H1 (cell line): ENCODE results near the gene TAF1B. TPM values are rescaled to one million over a fixed set of nuclear protein-coding genes. Genes with fewer than 3 reads are reported as not detected.

Experiments used
- CTCF ChIA-PET: fragments of 300-600 bp; sonication (Branson Sonifier 250); formaldehyde crosslinking; loops from one replicate; lab custom pipeline; 2021; ENCODE audit not compliant: partially characterized antibody; lab: Charles Lee
- POLR2A ChIA-PET: fragments of 300-600 bp; sonication (Branson Sonifier 250); formaldehyde crosslinking; loops from one replicate; lab custom pipeline; 2021; ENCODE audit warnings: inconsistent platforms; ENCODE audit not compliant: partially characterized antibody; lab: Charles Lee
- DNase-seq, 2 experiments: peaks; one replicate each; pipeline versions ENCODE4 v3.0.0 to v3.0.0-alpha.2; 2010 to 2022; ENCODE audit warnings: low spot score in 2 of 2, low read depth in 1 of 2, mixed read lengths in 1 of 2
- FAIRE-seq: peaks from 2 replicates; lab custom pipeline; 2011; peaks lifted over from hg19 to GRCh38; lab: Jason Lieb, UNC
- H2AFZ ChIP-seq: 2 replicates; pipeline ENCODE4 v1.8.1; 2012; ENCODE audit warnings: low read length, inconsistent platforms
- H2AK5ac ChIP-seq: 2 replicates; pipeline ENCODE4 v1.6.1; 2013; ENCODE audit warnings: low read depth, low read length
- H2BK120ac ChIP-seq: replicated peaks from 2 replicates; pipeline ENCODE3; 2013; ENCODE audit warnings: low read depth, low read length, inconsistent platforms
- H2BK12ac ChIP-seq: 2 replicates; pipeline ENCODE4 v1.6.1; 2013; ENCODE audit warnings: low read depth, low read length
- H2BK15ac ChIP-seq: 2 replicates; pipeline ENCODE4 v1.6.1; 2013; ENCODE audit warnings: low read length
- H2BK20ac ChIP-seq: 2 replicates; pipeline ENCODE4 v1.6.1; 2013; ENCODE audit warnings: low read length
- H2BK5ac ChIP-seq: 2 replicates; pipeline ENCODE4 v1.6.1; 2013; ENCODE audit warnings: low read depth, low read length
- H3K14ac ChIP-seq: 2 replicates; pipeline ENCODE4 v1.6.1; 2013; ENCODE audit warnings: inconsistent platforms; ENCODE audit not compliant: insufficient read length
- H3K18ac ChIP-seq: 2 replicates; pipeline ENCODE4 v1.6.1; 2013; ENCODE audit warnings: low read length; ENCODE audit errors: extremely low read depth
- H3K23ac ChIP-seq: 2 replicates; pipeline ENCODE4 v1.6.1; 2013; ENCODE audit warnings: inconsistent platforms; ENCODE audit not compliant: insufficient read length
- H3K23me2 ChIP-seq: 2 replicates; pipeline ENCODE4 v1.6.1; 2013; ENCODE audit warnings: low read depth, low read length
- H3K27ac ChIP-seq: 2 replicates; pipeline ENCODE4 v1.6.1; 2011; ENCODE audit warnings: low read depth, low read length, inconsistent platforms
- H3K27me3 ChIP-seq, 4 experiments: replicated peaks in 1 of 4; 1 replicate in 1 of 4; 2 replicates in 3 of 4; pipeline versions ENCODE4 v1.6.1 to v1.8.1; 2011 to 2013; ENCODE audit warnings: low read length in 3 of 4, mild to moderate bottlenecking in 3 of 4, inconsistent platforms in 2 of 4, mixed read lengths in 2 of 4, moderate library complexity in 1 of 4; ENCODE audit not compliant: control insufficient read depth in 3 of 4, insufficient read depth in 3 of 4; ENCODE audit errors: extremely low read depth in 1 of 4
- H3K36me3 ChIP-seq, 4 experiments: 2 replicates each; pipeline versions ENCODE4 v1.6.1 to v1.8.1; 2011 to 2013; ENCODE audit warnings: mild to moderate bottlenecking in 4 of 4, low read length in 3 of 4, moderate library complexity in 2 of 4, control low read depth in 1 of 4, inconsistent platforms in 1 of 4; ENCODE audit not compliant: insufficient read depth in 4 of 4, control insufficient read depth in 2 of 4
- H3K4ac ChIP-seq: replicated peaks from 2 replicates; pipeline ENCODE3; 2013; ENCODE audit warnings: low read length, low read depth, mixed read lengths, inconsistent platforms; ENCODE audit not compliant: insufficient read length
- H3K4me1 ChIP-seq, 4 experiments: replicated peaks in 1 of 4; 1 replicate in 1 of 4; 2 replicates in 3 of 4; pipeline versions ENCODE4 v1.6.1 to v1.8.1; 2011 to 2013; ENCODE audit warnings: low read length in 3 of 4, inconsistent platforms in 2 of 4, mixed read lengths in 1 of 4; ENCODE audit not compliant: insufficient read depth in 4 of 4, control insufficient read depth in 3 of 4
- H3K4me2 ChIP-seq, 2 experiments: 2 replicates each; pipeline versions ENCODE4 v1.6.1 to v1.8.1; 2011 to 2013; ENCODE audit warnings: low read depth in 2 of 2, low read length in 2 of 2, control low read depth in 1 of 2, inconsistent platforms in 1 of 2, mild to moderate bottlenecking in 1 of 2; ENCODE audit not compliant: insufficient read depth in 1 of 2
- H3K4me3 ChIP-seq, 4 experiments: fragments of 200-600, 300-600 bp in 1 of 4; sonication (generic), shearing (Covaris generic), sonication (Bioruptor Twin) in 1 of 4; 2 replicates each; pipeline versions ENCODE4 v1.5.1 to v1.8.1; 2011 to 2016; ENCODE audit warnings: low read length in 4 of 4, low read depth in 3 of 4, control low read depth in 2 of 4, inconsistent platforms in 2 of 4, mild to moderate bottlenecking in 2 of 4, mixed read lengths in 1 of 4, moderate library complexity in 1 of 4; ENCODE audit not compliant: insufficient read depth in 2 of 4; ENCODE audit errors: extremely low read depth in 1 of 4
- H3K56ac ChIP-seq: replicated peaks from 2 replicates; pipeline ENCODE3; 2013; ENCODE audit warnings: low read depth, mild to moderate bottlenecking, mixed read lengths, low read length, inconsistent platforms; ENCODE audit not compliant: insufficient read length
- H3K79me1 ChIP-seq: 2 replicates; pipeline ENCODE4 v1.6.1; 2013; ENCODE audit warnings: low read depth, low read length, control low read depth
- H3K79me2 ChIP-seq, 2 experiments: 2 replicates each; pipeline versions ENCODE4 v1.6.1 to v1.8.1; 2012 to 2013; ENCODE audit warnings: low read length in 2 of 2, mild to moderate bottlenecking in 2 of 2, inconsistent platforms in 1 of 2; ENCODE audit not compliant: insufficient read depth in 2 of 2, control insufficient read depth in 1 of 2
- H3K9ac ChIP-seq, 4 experiments: replicated peaks in 1 of 4; 1 replicate in 1 of 4; 2 replicates in 3 of 4; pipeline versions ENCODE4 v1.6.1 to v1.8.1; 2011 to 2013; ENCODE audit warnings: low read depth in 3 of 4, low read length in 3 of 4, control low read depth in 2 of 4, mild to moderate bottlenecking in 2 of 4, moderate library complexity in 2 of 4, inconsistent platforms in 1 of 4; ENCODE audit errors: extremely low read depth in 1 of 4
- H3K9me3 ChIP-seq, 2 experiments: 2 replicates each; pipeline versions ENCODE4 v1.6.1 to v1.8.1; 2012 to 2013; ENCODE audit warnings: mild to moderate bottlenecking in 2 of 2, moderate library complexity in 2 of 2, control low read depth in 1 of 2, inconsistent platforms in 1 of 2, low read depth in 1 of 2, low read length in 1 of 2, mixed read lengths in 1 of 2; ENCODE audit not compliant: insufficient read depth in 2 of 2
- H4K20me1 ChIP-seq, 2 experiments: replicated peaks in 1 of 2; 2 replicates each; pipeline versions ENCODE3 to v1.8.1; 2011 to 2013; ENCODE audit warnings: inconsistent platforms in 2 of 2, low read length in 2 of 2, mild to moderate bottlenecking in 1 of 2; ENCODE audit not compliant: insufficient read depth in 2 of 2, control insufficient read depth in 1 of 2
- H4K5ac ChIP-seq: 2 replicates; pipeline ENCODE4 v1.6.1; 2013; ENCODE audit warnings: low read length, low read depth, mixed read lengths, inconsistent platforms; ENCODE audit not compliant: insufficient read length
- H4K8ac ChIP-seq: 2 replicates; pipeline ENCODE4 v1.8.0; 2013; ENCODE audit warnings: mild to moderate bottlenecking, moderate library complexity, low read length, inconsistent platforms; ENCODE audit not compliant: insufficient read depth; ENCODE audit errors: extremely low read depth
- H4K91ac ChIP-seq: replicated peaks from 2 replicates; pipeline ENCODE3; 2013; ENCODE audit warnings: low read length, mixed read lengths, inconsistent platforms; ENCODE audit not compliant: insufficient read length
- NANOG ChIP-seq: IDR thresholded peaks from 2 replicates; pipeline ENCODE4 v1.6.1; 2011; ENCODE audit warnings: low read length, low read depth, mild to moderate bottlenecking, inconsistent platforms; ENCODE audit not compliant: insufficient read depth, poor library complexity, severe bottlenecking
- WGBS, 2 experiments: shearing (Covaris generic) in 1 of 2; methylation state at CpG; one replicate each; pipeline versions ENCODE4 v1.1.6 to v1.1.7; 2013 to 2015; ENCODE audit warnings: low lambda C conversion rate in 2 of 2, mixed read lengths in 2 of 2, inconsistent platforms in 1 of 2, low coverage in 1 of 2, missing lambda C conversion rate in 1 of 2; ENCODE audit not compliant: insufficient replicate concordance in 2 of 2, insufficient coverage in 1 of 2, insufficient read length in 1 of 2; ENCODE audit errors: extremely low coverage in 1 of 2, missing lambda C conversion rate in 1 of 2; 5-methylcytosine and 5-hydroxymethylcytosine counted together
- polyA plus RNA-seq, 7 experiments: library from polyadenylated mRNA; depleted of rRNA in 3 of 7; stranded (reverse) in 5 of 7; unstranded in 2 of 7; fragments of >200 nt in 5 of 7; fragments of 200-250 nt in 2 of 7; gene quantifications; 1 replicate in 5 of 7; 2 replicates in 1 of 7; 4 replicates in 1 of 7; pipeline versions ENCODE4 v1.2.1 to v1.2.3, GENCODE V29; 2011 to 2013; ENCODE audit warnings: missing spikeins in 2 of 7, mixed read lengths in 2 of 7
- total RNA-seq: library from RNA; stranded (reverse); fragmentation: NEBNext Ultra II Directional; extraction: Animal tissue kit (Norgen Biotek cat#: 25700); gene quantifications from 2 replicates; pipeline ENCODE4 v1.2.1, GENCODE V29; 2021

TAF1B gene
- total and polyA plus RNA-seq, 2 of the 8 experiments (the other 6 are each of a cell fraction or from before 2014, with no cell fraction given), result 6.6 to 25.2 TPM

- Histone ChIP-seq H2BK15ac (0 out of 2 replicates have a peak overlapping the region, but pooled peaks have one; percentile 31), H3K23me2 (no peaks in the 10 kb centered on the region), H4K91ac (no peak overlapping the region), H3K36me3 (peaks cover 0 to 2% (median 0%) of the 10 kb centered on the region in 4 experiments; a peak in 1 of 8 replicates), H3K79me1 (no peaks in the 10 kb centered on the region), H3K14ac (no peak overlapping the region), H3K23ac (no peak overlapping the region), H4K5ac (no peak overlapping the region), H3K18ac (no peak overlapping the region; the same call in 1 of the 2 replicates), H2AK5ac (no peak overlapping the region), H2BK20ac (no peak overlapping the region), H4K20me1 (no peaks in the 10 kb centered on the region), H3K4me1 (no peaks in the 10 kb centered on the region), H2BK5ac (no peak overlapping the region), H3K79me2 (no peaks in the 10 kb centered on the region), H3K27ac (no peak overlapping the region), H2BK120ac (no peak overlapping the region), H3K27me3 (no peaks in the 10 kb centered on the region), H3K4me2 (no peak overlapping the region), H3K9ac (no peak overlapping the region; a peak in 1 of 7 replicates), H4K8ac (no peak overlapping the region), H2AFZ (no peak overlapping the region), H2BK12ac (0 out of 2 replicates have a peak overlapping the region, but pooled peaks have one; percentile 60), H3K4ac (no peak overlapping the region), H3K9me3 (no peaks in the 10 kb centered on the region), H3K56ac (no peak overlapping the region), H3K4me3 (no peak overlapping the region)
- FAIRE-seq, result no peak
- no peak for DNase-seq
- no peak for TF ChIP-seq NANOG
- POLR2A ChIA-PET, result interaction anchor here (0.6 kb wide), 1 partner anchor 88 kb away, joined by 5 read pairs; no protein-coding TSS in a partner anchor
- CTCF ChIA-PET, result interaction anchor here (0.6 to 4.2 kb wide), 8 partner anchors 11 to 171 kb away, joined by 3 to 61 read pairs (median 4); no protein-coding TSS in a partner anchor
- WGBS, 2 experiments, result 85% methylated on average over 13 of the region's 13 CpGs; no CpG with 5 or more reads in 1 of the 2 experiments
Observed at GRCh38 chr2:9972621-9973479, 129.6 kb downstream of the TAF1B start.
